Measurements from ENCODE around the gene FXYD7. TPM values are rescaled to one million over a fixed set of nuclear protein-coding genes. Genes with fewer than 3 reads are reported as not detected.

The FXYD7 gene
- total and polyA plus RNA-seq, 2 of the 4 experiments (the other 2 are of a cell fraction) = 0.31 TPM; not detected in 1

GRCh38 chr19:35120492-35120891 lies 22.6 kb upstream of the FXYD7 start:
- Histone ChIP-seq H4K91ac (ENCODE audit: insufficient read depth, low read depth, low read length) (no peak overlapping the region), H3K9me3 (ENCODE audit: control insufficient read depth, insufficient read depth, low read length) (no peaks in the 10 kb centered on the region), H4K20me1 (ENCODE audit: insufficient read depth, low read length) (no peaks in the 10 kb centered on the region), H3K9ac (ENCODE audit: low read depth, low read length) (no peak overlapping the region), H3K14ac (replicated peaks; ENCODE audit: low read depth, low read length) (no peak overlapping the region), H3K79me1 (ENCODE audit: low read depth in 1 of 2, low read length in 2 of 2) (0 out of 4 replicates have a peak, but pooled peaks cover 0 to 7% of the 10 kb centered on the region in 2 experiments), H3K4ac (ENCODE audit: low read depth, low read length) (no peak overlapping the region), H3K27ac (ENCODE audit: insufficient read depth, low read length) (no peak overlapping the region), H3K36me3 (ENCODE audit: control insufficient read depth, insufficient read depth, low read length) (no peaks in the 10 kb centered on the region), H3K23ac (ENCODE audit: low read depth, low read length) (no peak overlapping the region), H2BK120ac (ENCODE audit: low read depth, low read length) (no peak overlapping the region), H4K5ac (ENCODE audit: low read depth, low read length) (no peak overlapping the region), H3K9me1 (ENCODE audit: insufficient read depth, low read length) (peaks cover 7% of the 10 kb centered on the region; the same call in 1 of the 2 replicates), H3K18ac (ENCODE audit: low read depth, low read length) (no peak overlapping the region), H3K4me1 (ENCODE audit: control insufficient read depth, insufficient read depth, low read length) (peaks cover 2% of the 10 kb centered on the region; the same call in 1 of the 2 replicates), H2AK9ac (replicated peaks; ENCODE audit: low read depth, low read length, poor library complexity) (no peak overlapping the region), H3K4me3 (ENCODE audit: insufficient read depth, low read depth, low read length) (no peak overlapping the region), H3K4me2 (ENCODE audit: low read depth, low read length) (no peak overlapping the region), H2BK20ac (ENCODE audit: low read depth, low read length) (no peak overlapping the region), H4K8ac (ENCODE audit: low read depth in 2 of 2, low read length in 2 of 2) (no peak overlapping the region), H2BK5ac (ENCODE audit: low read depth, low read length, poor library complexity, severe bottlenecking) (no peak overlapping the region), H2BK15ac (ENCODE audit: low read depth, low read length) (no peak overlapping the region), H3K27me3 (ENCODE audit: control insufficient read depth, insufficient read depth, low read length) (peaks cover 17% of the 10 kb centered on the region), H2AFZ (replicated peaks; ENCODE audit: low read length, poor library complexity) (peak overlapping the region; percentile 49), H2AK5ac (ENCODE audit: low read depth, low read length) (no peak overlapping the region), H3K56ac (ENCODE audit: extremely low read depth, insufficient read depth, low read length) (no peak overlapping the region)
- BruUV-seq (replicated peaks) = no TSS peak
- POLR2A ChIA-PET (ENCODE audit: unreplicated experiment) = no interaction called here
- TF ChIP-seq RFX5 (IDR thresholded peaks at IDR 0.05; ENCODE audit: low read depth, low read length) (no peak), BHLHE40 (IDR thresholded peaks at IDR 0.05; ENCODE audit: low read depth, low read length) (no peak), SMC3 (IDR thresholded peaks at IDR 0.05; ENCODE audit: low read depth, low read length) (no peak), RAD21 (IDR thresholded peaks at IDR 0.05; ENCODE audit: low read length) (no peak), CEBPB (IDR thresholded peaks at IDR 0.05; ENCODE audit: low read depth, low read length) (no peak), NFE2L2 (IDR thresholded peaks at IDR 0.05; ENCODE audit: low read depth, low read length) (no peak), POLR2A (IDR thresholded peaks at IDR 0.05; ENCODE audit: low read depth, low read length) (no peak), USF2 (IDR thresholded peaks at IDR 0.05; ENCODE audit: low read depth, low read length) (no peak), MAZ (IDR thresholded peaks at IDR 0.05; ENCODE audit: borderline replicate concordance, low read depth, low read length) (no peak), FOS (IDR thresholded peaks at IDR 0.05; ENCODE audit: low read depth, low read length) (no peak), RCOR1 (IDR thresholded peaks at IDR 0.05; ENCODE audit: insufficient replicate concordance, low read length) (no peak), CHD1 (IDR thresholded peaks at IDR 0.05; ENCODE audit: low read depth, low read length) (no peak), ELK1 (IDR thresholded peaks at IDR 0.05; ENCODE audit: borderline replicate concordance, low read depth, low read length) (no peak), MAFK (IDR thresholded peaks at IDR 0.05; ENCODE audit: low read depth, low read length) (no peak), MXI1 (IDR thresholded peaks at IDR 0.05; ENCODE audit: borderline replicate concordance, low read depth, low read length) (no peak)
- TF ChIP-seq, protein P1, sequence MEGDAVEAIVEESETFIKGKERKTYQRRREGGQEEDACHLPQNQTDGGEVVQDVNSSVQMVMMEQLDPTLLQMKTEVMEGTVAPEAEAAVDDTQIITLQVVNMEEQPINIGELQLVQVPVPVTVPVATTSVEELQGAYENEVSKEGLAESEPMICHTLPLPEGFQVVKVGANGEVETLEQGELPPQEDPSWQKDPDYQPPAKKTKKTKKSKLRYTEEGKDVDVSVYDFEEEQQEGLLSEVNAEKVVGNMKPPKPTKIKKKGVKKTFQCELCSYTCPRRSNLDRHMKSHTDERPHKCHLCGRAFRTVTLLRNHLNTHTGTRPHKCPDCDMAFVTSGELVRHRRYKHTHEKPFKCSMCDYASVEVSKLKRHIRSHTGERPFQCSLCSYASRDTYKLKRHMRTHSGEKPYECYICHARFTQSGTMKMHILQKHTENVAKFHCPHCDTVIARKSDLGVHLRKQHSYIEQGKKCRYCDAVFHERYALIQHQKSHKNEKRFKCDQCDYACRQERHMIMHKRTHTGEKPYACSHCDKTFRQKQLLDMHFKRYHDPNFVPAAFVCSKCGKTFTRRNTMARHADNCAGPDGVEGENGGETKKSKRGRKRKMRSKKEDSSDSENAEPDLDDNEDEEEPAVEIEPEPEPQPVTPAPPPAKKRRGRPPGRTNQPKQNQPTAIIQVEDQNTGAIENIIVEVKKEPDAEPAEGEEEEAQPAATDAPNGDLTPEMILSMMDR (conservative IDR thresholded peaks at IDR 0.05; ENCODE audit: low read depth, low read length) = no peak
- CTCF ChIA-PET = no interaction called here
- DNase-seq (peak; percentile 66), ATAC-seq (ENCODE audit: low read depth) (no peak)
- WGBS, 2 experiments (ENCODE audit: extremely low coverage in 2 of 2, insufficient read length in 1 of 2) = 83% methylated on average over 1 of the region's 7 CpGs; no CpG with 5 or more reads in 1 of the 2 experiments
- in situ Hi-C loops (cut with MboI; ENCODE audit: low sequenced_read_pairs) (no loop called here), dilution Hi-C loops (cut with HindIII; ENCODE audit: low sequenced_read_pairs, unreplicated experiment) (no loop called here), intact Hi-C loops (cut with micrococcal nuclease) (no loop called here)
